MM.1S (cell line): ENCODE data around the gene POLA2.

Experiments used
- DNase-seq: peaks from one replicate; pipeline ENCODE4 v3.0.0-alpha.2; 2015
- H2AFZ ChIP-seq: fragments of 300-600 bp; sonication (generic); 2 replicates; pipeline ENCODE4 v1.6.0; 2016; ENCODE audit warnings: antibody characterized with exemption, low read length
- H3F3A ChIP-seq: fragments of 300-600 bp; sonication (generic); 2 replicates; pipeline ENCODE4 v1.6.1; 2016; ENCODE audit warnings: mild to moderate bottlenecking, antibody characterized with exemption, low read length, moderate library complexity, mixed read lengths; ENCODE audit not compliant: insufficient read depth
- H3K27ac ChIP-seq: fragments of 300-600 bp; sonication (generic); 2 replicates; pipeline ENCODE4 v1.5.1; 2016; ENCODE audit warnings: mild to moderate bottlenecking, low read length
- H3K27me3 ChIP-seq: fragments of 300-600 bp; sonication (generic); replicated peaks from 2 replicates; pipeline ENCODE4 v1.6.0; 2016; ENCODE audit warnings: low read length; ENCODE audit not compliant: insufficient read depth
- H3K36me3 ChIP-seq: fragments of 300-600 bp; sonication (generic); replicated peaks from 2 replicates; pipeline ENCODE4 v1.6.1; 2016; ENCODE audit warnings: mild to moderate bottlenecking, low read length, mixed read lengths; ENCODE audit not compliant: insufficient read depth
- H3K4me1 ChIP-seq: fragments of 300-600 bp; sonication (generic); 2 replicates; pipeline ENCODE4 v1.6.1; 2016; ENCODE audit warnings: low read length, mixed read lengths
- H3K4me2 ChIP-seq: fragments of 300-600 bp; sonication (generic); 2 replicates; pipeline ENCODE4 v1.6.0; 2016; ENCODE audit warnings: low read depth, low read length
- H3K4me3 ChIP-seq: fragments of 300-600 bp; sonication (generic); 2 replicates; pipeline ENCODE4 v1.5.1; 2016; ENCODE audit warnings: low read length, mixed read lengths
- H3K79me2 ChIP-seq: fragments of 300-600 bp; sonication (generic); 2 replicates; pipeline ENCODE4 v1.6.1; 2016; ENCODE audit warnings: mixed run types, low read length, mixed read lengths
- H3K9ac ChIP-seq: fragments of 300-600 bp; sonication (generic); 2 replicates; pipeline ENCODE4 v1.6.1; 2016; ENCODE audit warnings: low read length, mixed read lengths
- H3K9me2 ChIP-seq: fragments of 300-600 bp; sonication (generic); replicated peaks from 2 replicates; pipeline ENCODE4 v1.6.1; 2016; ENCODE audit warnings: mild to moderate bottlenecking, low read length, mixed read lengths; ENCODE audit not compliant: insufficient read depth
- H3K9me3 ChIP-seq: fragments of 300-600 bp; sonication (generic); replicated peaks from 2 replicates; pipeline ENCODE4 v1.6.1; 2016; ENCODE audit warnings: mild to moderate bottlenecking, low read length, mixed read lengths; ENCODE audit not compliant: insufficient read depth
- H4K20me1 ChIP-seq: fragments of 300-600 bp; sonication (generic); 2 replicates; pipeline ENCODE4 v1.6.1; 2016; ENCODE audit warnings: mild to moderate bottlenecking, low read length, moderate library complexity, mixed read lengths; ENCODE audit not compliant: insufficient read depth
- EZH2 ChIP-seq: fragments of 300-600 bp; sonication (generic); optimal IDR thresholded peaks from 2 replicates; pipeline ENCODE3; 2017; ENCODE audit warnings: low read depth, mild to moderate bottlenecking, antibody characterized with exemption, low read length, mixed read lengths
- EZH2phosphoT487 ChIP-seq: fragments of 300-600 bp; sonication (generic); IDR thresholded peaks from 2 replicates; pipeline ENCODE4 v1.6.1; 2018; ENCODE audit warnings: antibody characterized with exemption, low read length
- TF ChIP-seq, protein P1 (sequence below): fragments of 300-600 bp; sonication (generic); IDR thresholded peaks from 2 replicates; pipeline ENCODE4 v1.5.1; 2016; ENCODE audit warnings: antibody characterized with exemption, low read length, mixed read lengths

The POLA2 gene

DNA sequence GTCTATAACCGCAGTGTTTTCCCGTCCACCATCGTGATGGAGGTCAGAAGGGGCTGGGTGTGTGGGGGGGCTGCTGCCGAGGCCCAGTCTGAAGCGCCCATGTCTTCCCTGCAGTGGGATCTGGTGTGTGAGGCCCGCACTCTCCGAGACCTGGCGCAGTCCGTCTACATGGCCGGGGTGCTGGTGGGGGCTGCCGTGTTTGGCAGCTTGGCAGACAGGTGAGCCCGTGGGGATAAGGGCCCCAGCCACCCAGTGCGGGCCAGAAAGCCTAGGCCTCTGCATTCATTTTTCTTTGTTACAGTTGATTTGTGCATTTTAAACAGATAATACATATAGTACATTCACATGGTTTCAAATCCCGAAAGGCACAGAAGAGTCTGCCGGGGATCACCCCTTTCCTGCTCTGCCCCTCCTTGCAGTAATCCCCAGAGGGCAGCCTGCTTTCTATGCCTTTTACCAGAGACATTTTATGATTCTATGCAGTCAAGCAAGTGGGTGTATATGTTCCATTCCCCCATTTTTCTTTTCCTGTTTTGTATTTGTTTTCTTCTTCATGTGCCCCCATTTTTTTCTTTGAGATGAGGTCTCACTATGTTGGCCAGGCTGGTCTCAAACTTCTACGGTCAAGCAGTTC is 47.4 kb upstream of the POLA2 start:
- no peak overlapping the region for H3K4me2 ChIP-seq
- TF ChIP-seq EZH2 (no peak), EZH2phosphoT487 (no peak)
- TF ChIP-seq, protein P1, sequence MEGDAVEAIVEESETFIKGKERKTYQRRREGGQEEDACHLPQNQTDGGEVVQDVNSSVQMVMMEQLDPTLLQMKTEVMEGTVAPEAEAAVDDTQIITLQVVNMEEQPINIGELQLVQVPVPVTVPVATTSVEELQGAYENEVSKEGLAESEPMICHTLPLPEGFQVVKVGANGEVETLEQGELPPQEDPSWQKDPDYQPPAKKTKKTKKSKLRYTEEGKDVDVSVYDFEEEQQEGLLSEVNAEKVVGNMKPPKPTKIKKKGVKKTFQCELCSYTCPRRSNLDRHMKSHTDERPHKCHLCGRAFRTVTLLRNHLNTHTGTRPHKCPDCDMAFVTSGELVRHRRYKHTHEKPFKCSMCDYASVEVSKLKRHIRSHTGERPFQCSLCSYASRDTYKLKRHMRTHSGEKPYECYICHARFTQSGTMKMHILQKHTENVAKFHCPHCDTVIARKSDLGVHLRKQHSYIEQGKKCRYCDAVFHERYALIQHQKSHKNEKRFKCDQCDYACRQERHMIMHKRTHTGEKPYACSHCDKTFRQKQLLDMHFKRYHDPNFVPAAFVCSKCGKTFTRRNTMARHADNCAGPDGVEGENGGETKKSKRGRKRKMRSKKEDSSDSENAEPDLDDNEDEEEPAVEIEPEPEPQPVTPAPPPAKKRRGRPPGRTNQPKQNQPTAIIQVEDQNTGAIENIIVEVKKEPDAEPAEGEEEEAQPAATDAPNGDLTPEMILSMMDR, result no peak
- no peak overlapping the region for H2AFZ ChIP-seq
- H3K36me3 ChIP-seq, result no peaks in the 10 kb centered on the region
- H3K9ac ChIP-seq, result no peak overlapping the region
- no peak for DNase-seq
- H3K79me2 ChIP-seq, result no peaks in the 10 kb centered on the region
- no peak overlapping the region for H3K4me3 ChIP-seq
- no peaks in the 10 kb centered on the region for H3K9me3 ChIP-seq
- H3F3A ChIP-seq, result no peaks in the 10 kb centered on the region
- H3K27ac ChIP-seq, result no peak overlapping the region
- no peaks in the 10 kb centered on the region for H3K9me2 ChIP-seq
- H4K20me1 ChIP-seq, result no peaks in the 10 kb centered on the region
- H3K4me1 ChIP-seq, result no peaks in the 10 kb centered on the region
- no peaks in the 10 kb centered on the region; the same call in 1 of the 2 replicates for H3K27me3 ChIP-seq

DNA sequence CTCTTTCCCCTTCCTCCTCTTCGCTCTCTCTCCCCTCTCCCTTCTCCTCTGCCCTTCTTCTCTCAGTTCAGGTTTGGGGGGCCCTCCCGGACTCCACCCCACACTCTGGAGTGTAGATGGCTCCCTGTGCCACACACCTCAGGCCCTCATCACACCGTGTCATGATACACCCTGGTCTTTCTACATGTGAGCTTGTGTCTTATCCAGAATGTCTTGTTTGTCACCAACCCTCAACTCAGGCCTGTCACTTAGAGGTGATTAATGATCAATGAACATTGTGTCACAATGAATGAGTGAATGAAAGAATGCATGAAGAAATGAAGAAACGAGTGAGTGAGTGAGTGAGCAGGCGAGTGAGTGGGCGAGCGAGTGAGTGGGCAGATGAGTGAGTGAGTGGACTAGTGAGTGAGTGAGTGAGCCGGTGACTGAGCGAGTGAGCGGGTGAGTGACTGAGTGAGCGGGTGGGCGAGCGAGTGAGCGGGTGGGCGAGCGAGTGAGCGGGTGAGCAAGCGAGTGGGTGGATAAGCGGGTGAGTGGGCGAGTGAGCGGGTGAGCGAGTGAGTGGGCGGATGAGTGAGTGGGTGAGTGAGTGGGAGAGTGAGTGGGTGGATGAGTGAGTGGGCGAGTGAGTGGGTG is 46.2 kb upstream of the POLA2 start:
- H2AFZ ChIP-seq, result no peak overlapping the region
- DNase-seq, result no peak
- H4K20me1 ChIP-seq, result no peaks in the 10 kb centered on the region
- no peak overlapping the region for H3K4me2 ChIP-seq
- no peaks in the 10 kb centered on the region for H3F3A ChIP-seq
- no peaks in the 10 kb centered on the region for H3K9me2 ChIP-seq
- no peaks in the 10 kb centered on the region for H3K9me3 ChIP-seq
- no peaks in the 10 kb centered on the region for H3K36me3 ChIP-seq
- H3K79me2 ChIP-seq, result no peaks in the 10 kb centered on the region
- H3K9ac ChIP-seq, result no peak overlapping the region
- no peak for TF ChIP-seq EZH2
- TF ChIP-seq, protein P1, result no peak
- TF ChIP-seq EZH2phosphoT487, result no peak
- no peak overlapping the region for H3K27ac ChIP-seq
- no peak overlapping the region for H3K4me3 ChIP-seq
- H3K4me1 ChIP-seq, result no peaks in the 10 kb centered on the region
- H3K27me3 ChIP-seq, result peaks cover 3% of the 10 kb centered on the region; the same call in 1 of the 2 replicates

DNA sequence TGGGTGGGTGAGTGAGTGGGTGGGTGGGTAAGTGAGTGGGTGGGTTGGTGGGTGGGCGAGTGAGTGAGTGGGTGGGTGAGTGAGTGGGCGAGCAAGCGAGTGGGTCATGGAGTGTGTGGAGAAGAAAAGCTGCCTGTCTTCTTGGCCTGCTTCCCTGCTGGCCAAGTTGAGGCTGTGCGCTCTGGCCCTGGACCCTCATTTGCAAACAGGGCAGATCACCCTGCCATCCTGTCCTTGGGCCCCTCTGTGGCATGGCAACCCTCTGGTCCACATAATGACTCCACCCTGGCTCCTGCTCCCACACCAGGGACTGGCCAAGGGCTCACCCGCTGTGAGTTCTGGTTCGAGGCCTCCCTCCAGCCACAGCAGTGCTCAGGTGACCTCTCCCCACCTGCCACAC is 44.9 kb upstream of the POLA2 start:
- Histone ChIP-seq H3K27ac (no peak overlapping the region), H3K9me3 (no peaks in the 10 kb centered on the region), H3K79me2 (no peaks in the 10 kb centered on the region), H2AFZ (no peak overlapping the region), H4K20me1 (no peaks in the 10 kb centered on the region), H3K9me2 (no peaks in the 10 kb centered on the region), H3F3A (no peaks in the 10 kb centered on the region), H3K4me2 (no peak overlapping the region), H3K9ac (no peak overlapping the region), H3K27me3 (peaks cover 3% of the 10 kb centered on the region; the same call in 1 of the 2 replicates), H3K36me3 (no peaks in the 10 kb centered on the region), H3K4me3 (no peak overlapping the region), H3K4me1 (no peaks in the 10 kb centered on the region)
- TF ChIP-seq, protein P1, result no peak
- TF ChIP-seq EZH2phosphoT487 (no peak), EZH2 (no peak)
- DNase-seq, result no peak
